Natural killer cell (primary cell): ENCODE data around the gene CCDC9. TPM values are rescaled to one million over a fixed set of nuclear protein-coding genes. Genes with fewer than 3 reads are reported as not detected.
"Not testable (repeated sequence)": the region's sequence is repeated elsewhere in the genome, so short reads cannot be mapped to it uniquely, and the experiment has no call there.

Experiments used
- ATAC-seq, 3 donors: fragments of 150-1000 bp in 2 of 3; fragments of 200-7000 bp in 1 of 3; cut with Tn5 transposase; 1 replicate in 1 of 3; 2 replicates in 2 of 3; pipeline ENCODE4 v1.10.0; 2021; ENCODE audit warnings: mild to moderate bottlenecking in 2 of 3, moderate library complexity in 2 of 3
- DNase-seq, 2 donors: peaks; one replicate each; pipeline versions ENCODE4 v3.0.0 to v3.0.0-alpha.2; 2013 to 2021; ENCODE audit warnings: mixed read lengths in 1 of 2
- H3K27ac ChIP-seq: one replicate; pipeline ENCODE4 v1.5.1; 2013; ENCODE audit warnings: mild to moderate bottlenecking, low read length
- H3K27me3 ChIP-seq: one replicate; pipeline ENCODE4 v1.6.1; 2013; ENCODE audit warnings: low read length; ENCODE audit not compliant: control insufficient read depth, insufficient read depth
- H3K36me3 ChIP-seq: one replicate; pipeline ENCODE4 v1.6.1; 2013; ENCODE audit warnings: low read length; ENCODE audit not compliant: control insufficient read depth, insufficient read depth
- H3K4me1 ChIP-seq: one replicate; pipeline ENCODE4 v1.6.1; 2013; ENCODE audit warnings: low read length; ENCODE audit not compliant: control insufficient read depth, insufficient read depth
- H3K4me3 ChIP-seq: one replicate; pipeline ENCODE4 v1.5.1; 2013; ENCODE audit warnings: low read length
- H3K9me3 ChIP-seq: one replicate; pipeline ENCODE4 v1.6.1; 2013; ENCODE audit warnings: low read length; ENCODE audit not compliant: control insufficient read depth, insufficient read depth
- H3K27ac Mint-ChIP-seq, 2 donors: one replicate each; pipeline ENCODE4 v1.8.0; 2022; ENCODE audit warnings: mild to moderate bottlenecking in 2 of 2, mixed read lengths in 2 of 2, moderate library complexity in 1 of 2
- H3K27me3 Mint-ChIP-seq, 2 donors: one replicate each; pipeline ENCODE4 v1.8.0; 2022; ENCODE audit warnings: low read depth in 2 of 2, mixed read lengths in 2 of 2
- H3K36me3 Mint-ChIP-seq: one replicate; pipeline ENCODE4 v1.8.0; 2022; ENCODE audit warnings: mixed read lengths
- H3K4me1 Mint-ChIP-seq, 2 donors: one replicate each; pipeline ENCODE4 v1.8.0; 2022; ENCODE audit warnings: mixed read lengths in 2 of 2
- H3K4me3 Mint-ChIP-seq: one replicate; pipeline ENCODE4 v1.8.0; 2022; ENCODE audit warnings: mild to moderate bottlenecking, moderate library complexity, mixed read lengths
- H3K9me3 Mint-ChIP-seq, 2 donors: one replicate each; pipeline ENCODE4 v1.8.0; 2022; ENCODE audit warnings: mixed read lengths in 2 of 2
- WGBS: methylation state at CpG from one replicate; pipeline ENCODE4 v1.1.7; 2013; ENCODE audit warnings: missing lambda C conversion rate; ENCODE audit not compliant: insufficient coverage; 5-methylcytosine and 5-hydroxymethylcytosine counted together
- intact Hi-C: fragments of 100-400 bp; cut with micrococcal nuclease; formaldehyde crosslinking; loops from one replicate; pipeline ENCODE4 v1.14.2; 2022
- total RNA-seq, 4 donors: library from RNA; stranded (reverse); fragments of 120-200 nt in 1 of 4; gene quantifications; one replicate each; pipeline versions ENCODE4 v1.2.3 to v1.2.4, GENCODE V29; 2013 to 2022
- TF ChIP-seq, protein P1 (sequence below): fragments of 200-600 bp; IDR thresholded peaks from one replicate; pipeline ENCODE4 v1.8.0; 2022; ENCODE audit warnings: antibody characterized with exemption

CCDC9 gene
- total RNA-seq, 3 donors from 2014 or later (not counting 1 experiment from before 2014, with no cell fraction given): 49.6 to 55.8 (median 55.4) TPM

DNA sequence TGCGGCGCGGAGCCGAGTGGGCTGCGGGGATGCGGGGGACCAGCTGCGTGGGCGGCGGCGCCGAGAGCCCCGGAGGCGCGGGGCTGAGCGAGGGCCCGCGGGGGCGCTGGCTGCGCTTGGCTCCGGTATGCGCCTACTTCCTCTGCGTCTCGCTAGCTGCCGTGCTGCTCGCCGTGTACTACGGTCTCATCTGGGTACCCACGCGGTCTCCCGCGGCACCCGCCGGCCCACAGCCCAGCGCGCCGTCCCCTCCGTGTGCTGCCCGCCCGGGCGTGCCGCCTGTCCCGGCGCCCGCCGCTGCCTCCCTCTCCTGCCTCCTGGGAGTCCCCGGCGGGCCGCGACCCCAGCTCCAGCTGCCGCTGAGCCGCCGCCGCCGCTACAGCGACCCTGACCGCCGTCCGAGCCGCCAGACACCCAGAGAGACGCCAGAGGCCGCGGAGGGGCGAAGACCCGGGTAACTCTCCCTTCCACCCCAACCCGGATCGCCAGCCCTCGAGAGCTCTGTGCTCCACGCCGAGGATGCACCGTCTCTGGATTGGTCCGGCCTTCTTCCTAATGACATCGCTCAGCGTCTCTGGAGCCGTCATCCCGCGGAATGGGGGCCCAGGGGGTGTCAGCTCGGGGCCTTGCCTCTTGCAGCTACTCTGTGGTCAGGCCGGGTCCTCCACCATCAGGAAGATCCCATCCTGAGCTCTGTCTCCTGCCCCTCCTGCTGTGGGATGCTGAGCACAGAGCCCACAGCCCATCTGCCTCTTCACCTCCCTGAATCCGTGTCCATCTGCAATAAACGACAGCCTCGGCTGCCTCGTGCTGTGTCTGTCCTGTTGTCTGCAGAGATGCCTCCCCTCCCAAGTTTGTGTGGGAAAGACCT lies 18.8 kb downstream of the CCDC9 start:
- intact Hi-C loops: loop anchor here (1.0 to 10.0 kb wide), 3 partner anchors 18 to 420 kb away; partner anchors contain the start of gene AP2S1
- H3K36me3 Mint-ChIP-seq: no peaks in the 10 kb centered on the region
- DNase-seq (peak; percentile 40 to 44), ATAC-seq (peak; percentile 15 to 33 (median 24))
- TF ChIP-seq, protein P1, sequence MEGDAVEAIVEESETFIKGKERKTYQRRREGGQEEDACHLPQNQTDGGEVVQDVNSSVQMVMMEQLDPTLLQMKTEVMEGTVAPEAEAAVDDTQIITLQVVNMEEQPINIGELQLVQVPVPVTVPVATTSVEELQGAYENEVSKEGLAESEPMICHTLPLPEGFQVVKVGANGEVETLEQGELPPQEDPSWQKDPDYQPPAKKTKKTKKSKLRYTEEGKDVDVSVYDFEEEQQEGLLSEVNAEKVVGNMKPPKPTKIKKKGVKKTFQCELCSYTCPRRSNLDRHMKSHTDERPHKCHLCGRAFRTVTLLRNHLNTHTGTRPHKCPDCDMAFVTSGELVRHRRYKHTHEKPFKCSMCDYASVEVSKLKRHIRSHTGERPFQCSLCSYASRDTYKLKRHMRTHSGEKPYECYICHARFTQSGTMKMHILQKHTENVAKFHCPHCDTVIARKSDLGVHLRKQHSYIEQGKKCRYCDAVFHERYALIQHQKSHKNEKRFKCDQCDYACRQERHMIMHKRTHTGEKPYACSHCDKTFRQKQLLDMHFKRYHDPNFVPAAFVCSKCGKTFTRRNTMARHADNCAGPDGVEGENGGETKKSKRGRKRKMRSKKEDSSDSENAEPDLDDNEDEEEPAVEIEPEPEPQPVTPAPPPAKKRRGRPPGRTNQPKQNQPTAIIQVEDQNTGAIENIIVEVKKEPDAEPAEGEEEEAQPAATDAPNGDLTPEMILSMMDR: no peak
- no peaks in the 10 kb centered on the region for H3K27me3 ChIP-seq
- H3K4me1 ChIP-seq: peaks cover 23% of the 10 kb centered on the region
- peaks cover 16% of the 10 kb centered on the region for H3K36me3 ChIP-seq
- no peaks in the 10 kb centered on the region for H3K9me3 Mint-ChIP-seq
- no peaks in the 10 kb centered on the region for H3K27me3 Mint-ChIP-seq
- 13% methylated on average over 82 of the region's 82 CpGs for WGBS
- peak overlapping the region; percentile 85 for H3K4me3 Mint-ChIP-seq
- peak overlapping the region; percentile 68 to 96 for H3K27ac Mint-ChIP-seq
- H3K9me3 ChIP-seq: no peaks in the 10 kb centered on the region
- no peak overlapping the region for H3K27ac ChIP-seq
- peaks cover 14 to 37% of the 10 kb centered on the region in 2 donors for H3K4me1 Mint-ChIP-seq
- no peak overlapping the region for H3K4me3 ChIP-seq

DNA sequence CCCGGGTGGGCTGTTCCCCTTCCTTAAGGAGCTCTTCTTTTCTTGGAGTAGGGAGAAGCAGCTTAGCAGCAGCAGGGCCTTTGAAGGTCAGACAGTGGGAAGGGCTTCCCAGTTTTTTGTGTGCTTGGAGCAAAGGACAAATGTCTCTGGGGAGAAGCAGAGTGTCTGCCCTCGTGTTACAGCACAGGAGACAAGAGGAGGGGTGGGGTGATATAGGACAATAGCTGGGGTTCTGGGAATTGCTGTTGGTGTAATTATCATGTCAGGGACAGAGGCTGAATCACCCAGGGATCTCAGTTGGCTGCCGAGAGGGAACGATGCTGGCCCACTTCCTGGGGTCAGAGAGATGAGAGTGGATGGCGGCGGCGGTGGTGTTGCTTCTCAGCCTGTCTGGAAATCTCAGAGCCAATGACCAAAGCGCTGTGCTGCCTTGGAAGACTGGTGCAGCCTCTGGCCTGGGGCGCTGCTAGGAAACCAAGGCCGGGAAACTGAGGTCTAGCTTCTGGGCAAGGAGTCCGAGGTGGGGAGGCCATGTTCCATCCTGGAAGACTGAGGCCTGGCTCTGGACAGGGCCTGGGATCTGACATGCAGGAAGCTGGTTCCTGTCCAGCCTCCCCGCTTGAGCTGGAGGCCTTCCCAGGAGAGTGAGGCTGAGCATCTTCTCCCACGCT lies 19.6 kb downstream of the CCDC9 start:
- Histone ChIP-seq H3K27ac (no peak overlapping the region), H3K27me3 (no peaks in the 10 kb centered on the region), H3K4me3 (no peak overlapping the region), H3K4me1 (peaks cover 23% of the 10 kb centered on the region), H3K36me3 (peaks cover 9% of the 10 kb centered on the region), H3K9me3 (no peaks in the 10 kb centered on the region)
- H3K27me3 Mint-ChIP-seq: no peaks in the 10 kb centered on the region
- peak overlapping the region; percentile 85 for H3K4me3 Mint-ChIP-seq
- DNase-seq (no peak), ATAC-seq (no peak)
- 97% methylated on average over 12 of the region's 13 CpGs for WGBS
- intact Hi-C loops: loop anchor here (10.0 kb wide), 1 partner anchor 421 kb away; the partner anchor contains the start of gene AP2S1
- H3K27ac Mint-ChIP-seq: peak overlapping the region; percentile 68 to 96
- H3K36me3 Mint-ChIP-seq: no peaks in the 10 kb centered on the region
- TF ChIP-seq, protein P1: no peak
- H3K4me1 Mint-ChIP-seq: peaks cover 14 to 37% of the 10 kb centered on the region in 2 donors
- H3K9me3 Mint-ChIP-seq: no peaks in the 10 kb centered on the region

DNA sequence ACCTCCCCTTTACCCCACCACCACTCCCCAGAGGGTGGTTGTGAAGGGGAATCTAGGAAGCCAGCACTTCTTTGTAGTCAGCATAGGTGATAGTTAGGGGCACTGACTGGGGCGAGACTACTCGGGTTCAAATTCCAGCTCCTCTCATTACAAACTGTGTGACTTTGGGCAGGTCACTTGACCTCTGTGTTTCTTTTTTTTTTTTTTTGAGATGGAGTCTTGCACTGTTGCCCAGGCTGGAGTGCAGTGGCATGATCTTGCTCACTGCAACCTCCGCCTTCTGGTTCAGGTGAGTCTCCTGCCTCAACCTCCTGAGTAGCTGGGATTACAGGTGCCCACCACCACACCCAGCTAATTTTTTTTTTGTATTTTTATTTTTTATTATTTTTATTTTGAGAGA lies 20.2 kb downstream of the CCDC9 start:
- intact Hi-C loops: loop anchor here (10.0 kb wide), 1 partner anchor 422 kb away; the partner anchor contains the start of gene AP2S1
- not testable (repeated sequence) for H3K9me3 Mint-ChIP-seq, H3K4me3 ChIP-seq, H3K36me3 ChIP-seq, H3K27me3 Mint-ChIP-seq, H3K27me3 ChIP-seq, H3K36me3 Mint-ChIP-seq, H3K27ac ChIP-seq, H3K27ac Mint-ChIP-seq, H3K9me3 ChIP-seq, H3K4me3 Mint-ChIP-seq, DNase-seq, ATAC-seq
- WGBS: 95% methylated on average over 2 of the region's 3 CpGs
- peaks cover 23% of the 10 kb centered on the region for H3K4me1 ChIP-seq
- H3K4me1 Mint-ChIP-seq: peaks cover 14 to 37% of the 10 kb centered on the region in 2 donors
